M059J (cell line): Measurements from ENCODE around the gene GPR42. TPM values are rescaled to one million over a fixed set of nuclear protein-coding genes. Genes with fewer than 3 reads are reported as not detected.
"Not testable (repeated sequence)": the region's sequence is repeated elsewhere in the genome, so short reads cannot be mapped to it uniquely, and the experiment has no call there.

Experiments used
- DNase-seq: peaks from one replicate; pipeline ENCODE4 v3.0.0-alpha.2; 2012; ENCODE audit warnings: low read depth
- total RNA-seq: library from RNA; depleted of rRNA; stranded (reverse); fragments of >200 nt; shearing (Covaris generic); gene quantifications from 2 replicates; pipeline ENCODE4 v1.2.3, GENCODE V29; 2014

GPR42 gene
- total RNA-seq, 1 experiment from 2014 or later: not detected

DNA sequence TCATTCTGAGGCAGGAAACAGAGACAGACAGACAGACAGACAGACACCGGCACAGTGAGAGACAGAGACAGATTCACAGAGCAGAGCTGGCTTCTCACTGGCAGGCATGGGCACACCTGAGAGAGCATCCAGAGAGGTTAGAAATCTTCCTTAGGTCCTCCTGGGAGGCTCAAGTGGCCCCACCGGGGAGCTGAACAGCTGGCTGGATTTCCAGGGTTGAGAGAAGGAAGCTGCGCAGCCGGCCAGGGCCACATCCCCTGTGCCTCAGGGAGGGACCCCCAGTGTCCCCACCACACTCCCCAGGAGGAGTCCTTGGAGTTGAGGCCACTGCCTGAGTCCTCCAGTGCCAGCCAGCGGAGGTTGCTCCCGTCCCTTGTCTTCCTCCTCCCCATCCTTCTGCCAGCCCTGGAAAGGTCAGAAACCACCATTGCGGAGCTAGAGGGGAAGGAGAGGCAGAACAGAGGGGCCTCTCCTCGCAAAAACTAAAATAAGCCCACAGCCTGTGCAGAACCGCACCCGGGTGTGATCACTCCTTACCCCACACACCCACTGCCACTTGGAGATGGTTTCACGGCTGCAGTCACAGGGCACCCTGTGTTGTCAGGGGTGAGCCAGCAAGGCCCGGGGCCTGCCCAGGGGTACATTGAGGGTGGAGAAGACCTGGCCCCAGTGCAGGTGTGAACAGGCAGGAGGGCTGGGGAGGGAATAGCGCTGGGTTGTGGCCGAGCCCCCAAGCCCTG is 8.4 kb upstream of the GPR42 start:
- DNase-seq: no peak

GRCh38 chr19:35363001-35363590 is 7.8 kb upstream of the GPR42 start:
- no peak for DNase-seq

DNA sequence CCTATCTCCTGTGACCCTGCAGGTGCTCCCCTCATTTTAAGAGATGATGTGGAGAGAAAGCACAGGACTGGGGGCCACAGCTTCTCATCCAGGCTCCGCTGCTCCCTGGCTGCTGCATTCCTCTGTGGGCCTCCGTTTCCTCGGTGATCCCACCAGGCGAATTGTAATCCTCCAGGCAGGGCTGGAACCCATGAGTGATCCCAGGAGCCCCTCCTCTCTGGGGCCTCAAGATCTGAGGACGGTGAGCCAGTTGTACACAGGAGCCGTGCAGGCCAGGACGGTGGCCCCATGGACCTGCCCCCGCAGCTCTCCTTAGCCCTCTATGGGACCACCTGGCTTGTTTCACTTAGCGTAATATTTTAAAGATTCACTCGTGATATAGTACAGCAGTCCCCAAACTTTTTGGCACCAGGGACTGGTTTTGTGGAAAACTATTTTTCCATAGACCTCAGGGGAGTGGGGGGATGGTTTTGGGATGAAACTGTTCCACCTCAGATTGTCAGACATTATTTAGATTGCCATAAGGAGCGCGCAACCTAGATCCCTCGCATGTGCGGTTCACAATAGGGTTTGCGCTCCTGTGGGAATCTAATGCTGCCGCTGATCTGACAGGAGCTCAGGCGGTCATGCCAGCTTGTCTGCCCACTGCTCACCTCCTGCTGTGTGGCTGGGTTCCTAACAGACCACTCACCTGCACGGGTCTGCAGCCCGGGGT is 7.0 kb upstream of the GPR42 start:
- DNase-seq: no peak

GRCh38 chr19:35365303-35365702 is 5.6 kb upstream of the GPR42 start:
- no peak for DNase-seq

DNA sequence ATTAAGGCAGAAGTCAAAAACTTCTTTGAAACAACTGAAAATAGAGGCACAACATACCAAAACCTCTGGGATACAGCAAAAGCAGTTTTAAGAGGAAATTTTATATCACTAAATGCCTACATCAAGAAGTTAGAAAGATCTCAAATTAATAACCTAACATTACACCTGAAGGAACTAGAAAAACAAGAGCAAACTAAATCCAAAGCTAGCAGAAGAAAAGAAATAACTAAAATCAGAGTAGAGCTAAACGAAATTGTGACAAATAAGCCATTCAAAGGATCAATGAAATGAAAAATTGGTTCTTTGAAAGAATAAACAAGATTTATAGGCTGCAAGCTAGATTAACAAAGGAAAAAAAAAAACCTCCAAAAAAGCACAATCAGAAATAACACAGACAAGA is 2.5 kb upstream of the GPR42 start:
- no peak for DNase-seq

DNA sequence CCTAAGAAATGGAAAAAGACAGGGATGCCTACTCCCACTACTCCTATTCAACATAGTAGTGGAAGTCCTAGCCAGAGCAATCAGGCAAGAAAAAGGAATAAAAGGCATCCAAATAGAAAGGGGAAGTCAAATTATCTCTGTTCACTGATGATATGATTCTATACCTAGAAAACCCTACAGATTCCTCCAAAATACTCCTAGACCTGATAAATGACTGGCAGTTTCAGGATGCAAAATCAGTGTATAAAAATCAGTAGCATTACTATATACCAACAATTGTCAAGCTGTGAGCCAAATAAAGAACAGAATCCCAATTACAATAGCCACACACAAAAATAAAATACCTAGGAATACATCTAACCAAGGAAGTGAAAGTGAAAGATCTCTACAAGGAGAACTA is 1.3 kb upstream of the GPR42 start:
- DNase-seq: no peak

DNA sequence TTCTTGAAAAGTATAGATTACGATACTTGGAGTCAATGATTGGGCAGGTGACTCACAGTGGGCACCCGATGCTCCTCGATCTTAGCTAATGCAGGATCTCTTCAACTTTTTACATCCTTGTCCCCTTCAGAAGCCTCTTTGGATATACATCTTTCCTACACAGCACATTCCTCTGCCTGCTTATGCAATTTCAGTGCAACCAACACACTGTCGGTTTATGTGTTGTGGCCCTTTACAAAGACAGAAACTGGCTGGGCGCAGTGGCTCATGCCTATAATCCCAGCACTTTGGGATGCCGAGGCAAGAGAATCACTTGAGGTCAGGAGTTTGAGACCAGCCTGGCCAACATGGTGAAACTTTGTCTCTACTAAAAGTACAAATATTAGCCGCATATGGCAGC is 2.6 kb downstream of the GPR42 start:
- no peak for DNase-seq

GRCh38 chr19:35374031-35374430 is 3.2 kb downstream of the GPR42 start:
- DNase-seq: not testable (repeated sequence)

GRCh38 chr19:35375505-35376307 is 4.8 kb downstream of the GPR42 start:
- no peak for DNase-seq

- DNase-seq: no peak
Observed at GRCh38 chr19:35377656-35378055, 6.8 kb downstream of the GPR42 start.

- DNase-seq: no peak
Observed at GRCh38 chr19:35378356-35378755, 7.5 kb downstream of the GPR42 start.

GRCh38 chr19:35379545-35379944 is 8.7 kb downstream of the GPR42 start:
- not testable (repeated sequence) for DNase-seq

DNA sequence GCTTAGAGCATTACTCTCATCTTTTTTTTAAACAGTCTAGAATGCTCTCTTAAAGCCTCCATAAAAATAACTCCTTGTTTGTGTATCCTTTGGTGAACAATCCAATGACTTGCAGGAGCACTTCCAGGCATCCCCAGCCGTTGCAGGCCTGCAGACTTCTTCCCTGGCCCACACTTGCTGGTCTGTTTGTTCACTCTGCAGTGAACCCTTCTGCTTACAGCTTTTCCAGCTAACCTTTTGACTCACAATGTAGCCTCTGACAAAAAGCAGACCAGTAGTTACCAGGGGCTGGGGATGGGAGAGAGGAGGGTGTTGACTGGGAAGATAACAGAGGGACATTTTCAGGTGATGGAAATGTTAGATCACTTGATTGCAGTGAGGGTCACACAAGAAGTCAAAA is 9.1 kb downstream of the GPR42 start:
- no peak for DNase-seq

DNA sequence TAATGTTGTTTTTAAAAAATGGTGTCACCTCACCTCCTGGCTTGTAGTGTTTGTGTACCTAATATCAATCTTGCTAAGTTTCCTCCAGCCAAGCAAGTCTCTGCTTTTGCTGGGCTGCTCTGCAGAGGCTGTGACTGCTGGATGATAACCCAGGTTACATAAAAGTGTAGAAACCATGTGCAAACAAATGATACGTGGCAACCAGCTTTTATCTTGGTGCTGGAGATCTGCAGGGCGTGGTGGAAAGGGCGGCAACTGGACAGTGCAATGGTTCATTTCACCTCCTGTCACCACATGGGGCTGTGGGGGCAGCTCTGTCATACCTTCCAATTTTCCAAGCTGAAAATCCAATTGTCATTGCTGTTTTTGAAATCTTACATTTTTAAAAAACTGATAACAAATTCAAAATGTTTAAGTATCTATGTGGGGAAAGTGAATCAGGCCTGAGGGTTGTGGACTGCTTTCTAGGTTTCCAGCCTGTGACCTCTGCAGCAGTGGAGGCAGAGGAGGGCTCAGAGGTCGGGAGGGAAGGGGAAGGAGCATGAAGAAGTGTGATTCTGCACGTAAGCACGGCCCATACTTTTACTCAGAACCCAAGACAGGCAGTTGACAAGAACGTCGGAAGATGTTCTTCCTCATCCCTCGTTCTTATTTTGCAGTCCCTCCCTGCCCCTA is 9.7 kb downstream of the GPR42 start:
- DNase-seq: no peak

DNA sequence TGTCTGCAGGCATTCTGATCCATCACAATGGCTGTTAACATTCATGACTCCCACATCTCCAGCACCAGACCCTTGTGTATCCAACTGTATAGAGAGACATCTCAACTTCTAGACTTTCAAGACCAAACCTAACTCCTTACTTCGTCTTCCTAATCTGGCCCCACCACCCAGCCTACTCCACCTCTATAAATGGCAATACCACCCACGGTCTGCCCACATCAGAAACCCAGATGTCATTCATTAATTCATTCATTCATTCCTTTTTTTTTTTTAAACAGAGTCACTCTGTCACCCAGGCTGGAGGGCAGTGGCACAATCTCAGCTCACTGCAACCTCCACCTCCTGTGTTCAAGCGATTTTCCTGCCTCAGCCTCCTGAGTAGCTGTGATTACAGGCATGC is 10.4 kb downstream of the GPR42 start:
- no peak for DNase-seq

DNA sequence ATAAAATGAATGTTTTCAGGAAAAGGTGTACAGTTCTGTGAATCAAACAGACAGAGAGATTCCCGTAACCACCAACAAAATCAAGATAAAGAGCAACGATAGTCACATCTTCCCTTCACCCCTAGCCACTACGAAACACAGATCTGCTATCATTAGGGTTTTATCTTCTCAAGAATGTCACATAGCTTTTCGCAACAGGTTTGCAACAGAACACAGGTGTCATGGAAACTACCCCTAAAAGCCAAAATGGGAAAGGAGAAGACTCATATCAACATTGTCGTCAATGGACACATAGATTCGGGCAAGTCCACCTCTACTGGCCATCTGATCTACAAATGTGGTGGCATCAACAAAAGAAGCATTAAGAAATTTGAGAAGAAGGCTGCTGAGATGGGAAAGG is 11.1 kb downstream of the GPR42 start:
- no peak for DNase-seq

- no peak for DNase-seq
Observed at GRCh38 chr19:35383536-35383935, 12.7 kb downstream of the GPR42 start.

- no peak for DNase-seq
Observed at GRCh38 chr19:35388277-35389054, 17.6 kb downstream of the GPR42 start.

DNA sequence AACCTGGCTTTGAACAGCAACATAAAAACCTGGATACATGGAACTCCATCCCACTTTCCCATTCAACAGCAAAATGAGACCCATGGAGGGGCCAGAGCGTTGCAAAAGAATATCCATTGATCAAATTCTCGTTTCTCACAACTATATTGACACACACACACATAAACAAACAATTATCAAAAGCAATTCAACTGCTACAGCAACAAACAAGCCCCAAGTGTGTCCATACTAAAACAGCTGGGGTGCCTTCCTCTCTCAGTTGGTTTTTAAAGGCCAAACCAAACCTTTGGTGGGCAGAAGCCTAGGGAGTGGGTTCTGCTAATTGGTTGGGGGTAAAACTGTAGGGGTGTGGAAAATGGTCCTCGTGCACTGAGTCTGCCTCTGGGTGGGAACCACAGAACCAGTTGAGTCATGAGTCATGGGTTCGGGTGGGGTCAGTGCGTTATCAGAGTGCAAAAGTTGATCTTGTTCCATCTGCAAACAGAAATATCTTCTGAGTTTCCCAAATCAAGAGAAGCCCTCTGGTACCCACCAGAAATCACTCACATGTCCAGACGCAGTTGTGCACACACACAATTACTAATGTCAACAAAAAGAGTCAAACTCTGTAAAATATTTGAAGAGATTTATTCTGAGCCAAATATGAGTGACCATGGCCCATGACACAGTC is 18.5 kb downstream of the GPR42 start:
- DNase-seq: no peak
